ENCODE data around the gene TRERF1. TPM values are rescaled to one million over a fixed set of nuclear protein-coding genes. Genes with fewer than 3 reads are reported as not detected.
A peak's percentile ranks its signal among the peaks of the same experiment; 100 is the strongest.

Gene TRERF1
- total and polyA plus RNA-seq, 2 of the 8 experiments (the other 6 are each of a cell fraction or from before 2014, with no cell fraction given): 10.8 to 21.5 TPM

DNA sequence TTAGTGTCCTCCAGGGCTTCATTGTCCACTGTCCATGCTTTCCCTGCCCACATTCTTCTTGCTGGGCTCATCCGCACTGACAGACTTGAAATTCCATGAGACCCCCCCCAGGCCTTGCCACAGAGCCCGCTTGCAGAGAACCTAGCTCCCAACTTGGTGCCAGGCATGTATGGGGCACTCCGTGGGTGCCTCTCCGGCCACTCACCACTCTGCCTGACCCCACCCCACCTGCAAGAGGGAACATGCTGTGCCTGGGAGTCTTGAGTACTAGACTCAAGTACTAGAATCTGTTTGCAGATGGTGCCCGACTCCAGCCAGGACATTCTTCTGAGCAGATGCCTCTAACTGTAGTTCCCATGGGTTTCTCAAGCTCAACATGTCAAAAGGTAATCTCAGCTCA is 47.9 kb downstream of the TRERF1 start:
- H3K9ac ChIP-seq (replicated peaks in 1 of 4; ENCODE audit: extremely low read depth in 1 of 4, low read depth in 3 of 4, low read length in 3 of 4): no peak overlapping the region
- no peak overlapping the region for H3K4ac ChIP-seq (replicated peaks; ENCODE audit: insufficient read length, low read depth, low read length)
- no peak overlapping the region for H3K4me3 ChIP-seq (ENCODE audit: extremely low read depth in 1 of 4, insufficient read depth in 2 of 4, low read depth in 3 of 4, low read length in 4 of 4)
- DNase-seq (ENCODE audit: low read depth in 1 of 2, low spot score in 2 of 2) (no peak), FAIRE-seq (no peak)
- H4K8ac ChIP-seq (ENCODE audit: extremely low read depth, insufficient read depth, low read length): no peak overlapping the region; the same call in 1 of the 2 replicates
- H4K20me1 ChIP-seq (replicated peaks in 1 of 2; ENCODE audit: control insufficient read depth in 1 of 2, insufficient read depth in 2 of 2, low read length in 2 of 2): peaks cover 26 to 27% of the 10 kb centered on the region in 2 experiments
- H3K9me3 ChIP-seq (ENCODE audit: insufficient read depth in 2 of 2, low read depth in 1 of 2, low read length in 1 of 2): no peaks in the 10 kb centered on the region
- no peaks in the 10 kb centered on the region for H3K23me2 ChIP-seq (ENCODE audit: low read depth, low read length)
- no peak overlapping the region for H2BK120ac ChIP-seq (replicated peaks; ENCODE audit: low read depth, low read length)
- TF ChIP-seq KDM1A (IDR thresholded peaks at IDR 0.05; ENCODE audit: borderline replicate concordance, low read length) (no peak), SIN3A (conservative IDR thresholded peaks at IDR 0.05 in 1 of 2, IDR thresholded peaks at IDR 0.05 in 1 of 2; ENCODE audit: low read depth in 1 of 2, low read length in 2 of 2) (no peak), POLR2AphosphoS5 (IDR thresholded peaks at IDR 0.05; ENCODE audit: low read depth, low read length) (no peak), EP300 (IDR thresholded peaks at IDR 0.05; ENCODE audit: borderline replicate concordance in 1 of 2, low read depth in 2 of 2, low read length in 2 of 2) (no peak), CBX8 (IDR thresholded peaks at IDR 0.05; ENCODE audit: borderline replicate concordance, low read depth, low read length) (no peak), GABPA (IDR thresholded peaks at IDR 0.05; ENCODE audit: borderline replicate concordance, insufficient read depth, low read length) (no peak), BACH1 (IDR thresholded peaks at IDR 0.05; ENCODE audit: low read length) (no peak), SP2 (IDR thresholded peaks at IDR 0.05; ENCODE audit: low read length) (no peak), HDAC2 (IDR thresholded peaks at IDR 0.05; ENCODE audit: borderline replicate concordance in 1 of 2, low read depth in 2 of 2, low read length in 2 of 2) (no peak), BRCA1 (IDR thresholded peaks at IDR 0.05; ENCODE audit: low read depth, low read length) (no peak)
- no peak overlapping the region for H2BK12ac ChIP-seq (ENCODE audit: low read depth, low read length)
- no peak overlapping the region for H3K27ac ChIP-seq (ENCODE audit: low read depth, low read length)
- H4K91ac ChIP-seq (replicated peaks; ENCODE audit: insufficient read length, low read length): no peak overlapping the region
- no peak overlapping the region for H3K56ac ChIP-seq (replicated peaks; ENCODE audit: insufficient read length, low read depth, low read length)
- no peak overlapping the region for H3K23ac ChIP-seq (ENCODE audit: insufficient read length)
- H3K36me3 ChIP-seq (ENCODE audit: control insufficient read depth in 2 of 4, insufficient read depth in 4 of 4, low read length in 3 of 4): no peaks in the 10 kb centered on the region
- POLR2A ChIA-PET (ENCODE audit: partially characterized antibody): interaction anchor here (0.6 to 1.8 kb wide), 6 partner anchors 10 to 49 kb away, joined by 3 to 4 read pairs (median 4); partner anchors contain the start of gene TRERF1
- H3K14ac ChIP-seq (ENCODE audit: insufficient read length): no peak overlapping the region
- no peak overlapping the region for H4K5ac ChIP-seq (ENCODE audit: insufficient read length, low read depth, low read length)
- peak overlapping the region; percentile 16; the same call in 1 of the 2 replicates for H2BK20ac ChIP-seq (ENCODE audit: low read length)
- H3K4me2 ChIP-seq (ENCODE audit: insufficient read depth in 1 of 2, low read depth in 2 of 2, low read length in 2 of 2): peak overlapping the region in 1 of 2 experiments; percentile 7; a peak in 2 of 4 replicates
- H2AK5ac ChIP-seq (ENCODE audit: low read depth, low read length): peak overlapping the region; percentile 25; the same call in 1 of the 2 replicates
- peaks cover 33% of the 10 kb centered on the region for H3K79me1 ChIP-seq (ENCODE audit: low read depth, low read length)
- peaks cover 9 to 81% of the 10 kb centered on the region in 2 experiments for H3K79me2 ChIP-seq (ENCODE audit: control insufficient read depth in 1 of 2, insufficient read depth in 2 of 2, low read length in 2 of 2)
- H3K4me1 ChIP-seq (replicated peaks in 1 of 4; ENCODE audit: control insufficient read depth in 3 of 4, insufficient read depth in 4 of 4, low read length in 3 of 4): peaks cover 7 to 23% (median 19%) of the 10 kb centered on the region in 4 experiments; a peak in 6 of 7 replicates
- no peak overlapping the region for H2BK15ac ChIP-seq (ENCODE audit: low read length)
- peak overlapping the region; percentile 7; the same call in 1 of the 2 replicates for H2BK5ac ChIP-seq (ENCODE audit: low read depth, low read length)
- no peaks in the 10 kb centered on the region for H3K27me3 ChIP-seq (replicated peaks in 1 of 4; ENCODE audit: control insufficient read depth in 3 of 4, extremely low read depth in 1 of 4, insufficient read depth in 3 of 4, low read length in 3 of 4)
- no peak overlapping the region for H3K18ac ChIP-seq (ENCODE audit: extremely low read depth, low read length)
- WGBS, 2 experiments (ENCODE audit: extremely low coverage in 1 of 2, insufficient coverage in 1 of 2, insufficient read length in 1 of 2, insufficient replicate concordance in 2 of 2, low coverage in 1 of 2, low lambda C conversion rate in 2 of 2, missing lambda C conversion rate in 1 of 2): 97% methylated on average over 5 of the region's 5 CpGs; no CpG with 5 or more reads in 1 of the 2 experiments
- no peak overlapping the region for H2AFZ ChIP-seq (ENCODE audit: low read length)
- CTCF ChIA-PET (ENCODE audit: partially characterized antibody): interaction anchor here (0.6 to 2.4 kb wide), 15 partner anchors 8 to 208 kb away, joined by 3 to 13 read pairs (median 5); no protein-coding TSS in a partner anchor

All from H1 (cell line).